Measurements from ENCODE around the gene CDA. TPM values are rescaled to one million over a fixed set of nuclear protein-coding genes. Genes with fewer than 3 reads are reported as not detected.

The CDA gene
- total RNA-seq, 4 donors from 2014 or later: 0.56 to 3.5 (median 1.5) TPM

DNA sequence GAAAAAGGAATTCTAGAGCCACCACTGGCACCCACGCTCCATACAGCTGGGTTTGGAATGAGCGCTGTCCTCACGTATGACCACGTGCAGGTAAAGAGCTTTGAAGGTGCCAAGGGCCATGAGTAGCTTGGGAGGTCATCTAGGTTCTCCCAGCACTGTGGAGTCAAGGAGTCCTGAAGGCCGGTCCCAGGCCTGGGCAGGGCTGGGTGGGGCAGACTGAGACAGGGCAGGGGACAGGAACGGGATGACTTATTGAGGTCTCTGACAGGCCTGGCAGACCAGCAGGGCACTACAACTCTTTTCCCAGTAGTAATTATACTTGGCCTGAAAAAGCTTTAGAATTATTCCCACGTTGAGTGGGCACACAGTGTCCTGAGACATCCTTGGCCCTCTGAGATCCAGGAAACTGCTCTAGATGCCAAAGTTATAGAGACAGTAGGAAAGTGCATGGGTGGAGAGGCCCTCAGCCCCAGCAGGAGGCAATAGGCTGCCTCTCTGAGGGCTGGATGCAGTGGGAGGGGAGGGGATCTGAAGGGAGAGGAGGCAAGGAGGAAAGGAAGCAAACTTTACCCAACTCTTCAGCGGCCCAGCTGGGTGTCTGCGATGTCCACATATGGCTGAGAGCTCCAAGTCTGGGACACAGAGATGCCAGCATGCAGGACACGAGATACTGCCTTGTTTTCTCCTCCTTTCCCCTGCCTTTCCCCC lies 1.8 kb upstream of the CDA start:
- WGBS, 2 donors: 62 to 74% methylated on average over 8 to 9 of the region's 10 CpGs
- Histone ChIP-seq H3K27ac (peak overlapping the region in 1 of 3 donors; percentile 24), H3K9me3 (no peaks in the 10 kb centered on the region), H3K27me3 (no peaks in the 10 kb centered on the region), H3K4me1 (no peaks in the 10 kb centered on the region), H3K36me3 (no peaks in the 10 kb centered on the region), H3K4me3 (replicated peaks in 1 of 3) (no peak overlapping the region)
- no peak for DNase-seq
- TF ChIP-seq, protein P1, sequence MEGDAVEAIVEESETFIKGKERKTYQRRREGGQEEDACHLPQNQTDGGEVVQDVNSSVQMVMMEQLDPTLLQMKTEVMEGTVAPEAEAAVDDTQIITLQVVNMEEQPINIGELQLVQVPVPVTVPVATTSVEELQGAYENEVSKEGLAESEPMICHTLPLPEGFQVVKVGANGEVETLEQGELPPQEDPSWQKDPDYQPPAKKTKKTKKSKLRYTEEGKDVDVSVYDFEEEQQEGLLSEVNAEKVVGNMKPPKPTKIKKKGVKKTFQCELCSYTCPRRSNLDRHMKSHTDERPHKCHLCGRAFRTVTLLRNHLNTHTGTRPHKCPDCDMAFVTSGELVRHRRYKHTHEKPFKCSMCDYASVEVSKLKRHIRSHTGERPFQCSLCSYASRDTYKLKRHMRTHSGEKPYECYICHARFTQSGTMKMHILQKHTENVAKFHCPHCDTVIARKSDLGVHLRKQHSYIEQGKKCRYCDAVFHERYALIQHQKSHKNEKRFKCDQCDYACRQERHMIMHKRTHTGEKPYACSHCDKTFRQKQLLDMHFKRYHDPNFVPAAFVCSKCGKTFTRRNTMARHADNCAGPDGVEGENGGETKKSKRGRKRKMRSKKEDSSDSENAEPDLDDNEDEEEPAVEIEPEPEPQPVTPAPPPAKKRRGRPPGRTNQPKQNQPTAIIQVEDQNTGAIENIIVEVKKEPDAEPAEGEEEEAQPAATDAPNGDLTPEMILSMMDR (IDR thresholded peaks at IDR 0.05): no peak
- intact Hi-C loops (cut with DNase I): no loop called here

DNA sequence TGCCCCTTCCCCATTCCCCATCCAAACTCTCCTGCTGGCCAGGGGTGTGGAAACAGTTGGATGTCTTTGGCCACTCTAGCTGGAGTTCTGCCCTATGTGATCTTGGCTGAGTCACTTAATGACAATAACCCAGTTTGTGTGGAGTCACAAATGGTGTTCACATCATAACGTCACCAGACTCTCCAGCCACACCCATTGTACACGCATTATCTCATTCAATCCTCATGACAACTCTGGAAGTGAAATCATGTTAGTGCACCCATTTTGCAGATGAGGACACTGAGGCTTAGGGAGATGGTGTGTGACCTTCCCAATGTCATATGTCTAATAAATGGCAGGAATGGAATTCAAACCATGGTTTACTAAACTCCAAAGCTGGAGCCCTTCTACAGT lies 1.2 kb upstream of the CDA start:
- peak in 1 of 2 donors; percentile 2 for DNase-seq
- H3K27me3 ChIP-seq: no peaks in the 10 kb centered on the region
- H3K36me3 ChIP-seq: no peaks in the 10 kb centered on the region
- H3K4me1 ChIP-seq: no peaks in the 10 kb centered on the region
- peak overlapping the region in 1 of 3 donors; percentile 24 for H3K27ac ChIP-seq
- H3K4me3 ChIP-seq (replicated peaks in 1 of 3): no peak overlapping the region
- H3K9me3 ChIP-seq: no peaks in the 10 kb centered on the region
- no peak for TF ChIP-seq POLR2A (IDR thresholded peaks at IDR 0.05)
- TF ChIP-seq, protein P1 (IDR thresholded peaks at IDR 0.05): no peak
- WGBS, 2 donors: 66 to 82% methylated on average over 2 of the region's 2 CpGs
- intact Hi-C loops (cut with DNase I): no loop called here

DNA sequence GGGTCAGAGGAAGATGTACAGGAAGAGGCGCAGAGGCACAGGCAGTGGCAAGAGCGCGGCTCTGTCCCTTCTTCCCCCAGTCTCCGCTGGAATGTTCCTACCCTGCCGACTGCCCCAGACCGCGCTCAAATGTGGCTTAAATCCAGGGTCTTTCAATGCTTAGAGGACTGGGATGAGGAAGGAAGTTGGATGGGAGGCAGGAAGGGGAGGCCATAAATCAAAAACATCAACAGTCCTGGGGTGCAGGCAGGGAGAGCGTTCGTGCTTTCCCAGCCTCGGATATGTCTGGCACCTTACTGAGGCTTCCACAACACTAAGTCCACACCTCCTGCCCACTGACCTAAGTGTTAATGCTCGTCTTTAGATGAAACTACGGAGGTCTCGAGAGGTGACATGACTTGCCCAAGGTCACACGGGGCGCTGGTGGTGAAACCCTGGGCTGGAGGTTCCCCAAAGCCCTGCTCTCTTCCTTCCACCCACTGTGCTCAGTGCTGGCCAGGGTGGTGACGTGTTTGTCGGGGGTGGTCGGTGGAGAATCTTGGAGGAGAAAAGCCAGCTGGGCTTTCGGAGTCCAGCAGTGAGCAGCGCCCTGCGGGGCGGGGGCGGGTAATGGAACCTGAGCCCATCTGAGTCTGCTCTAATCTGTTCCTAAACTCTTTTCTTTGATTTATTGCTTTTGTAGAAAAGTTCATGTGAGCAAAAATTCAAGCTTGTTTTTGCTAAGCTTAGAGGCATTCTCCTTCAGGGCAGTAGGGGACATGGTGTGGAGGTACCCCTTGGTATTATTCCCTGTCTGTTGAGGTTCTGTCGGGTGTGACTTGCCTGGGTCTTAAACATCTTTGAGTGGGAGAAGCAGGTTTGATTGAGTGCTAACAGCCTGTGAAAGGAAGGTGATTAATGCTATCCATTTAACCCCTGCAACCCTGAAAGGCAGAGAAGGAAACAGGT lies 708 bp downstream of the CDA start:
- peak overlapping the region in 1 of 3 donors; percentile 67 for H3K27ac ChIP-seq
- peak in 1 of 2 donors; percentile 9 for DNase-seq
- H3K4me1 ChIP-seq: no peaks in the 10 kb centered on the region
- no peak for TF ChIP-seq POLR2A (IDR thresholded peaks at IDR 0.05)
- TF ChIP-seq, protein P1 (IDR thresholded peaks at IDR 0.05): no peak
- no peaks in the 10 kb centered on the region for H3K27me3 ChIP-seq
- H3K36me3 ChIP-seq: no peaks in the 10 kb centered on the region
- intact Hi-C loops (cut with DNase I): no loop called here
- H3K9me3 ChIP-seq: no peaks in the 10 kb centered on the region
- 13 to 23% methylated on average over 19 of the region's 24 CpGs for WGBS, 2 donors
- peak overlapping the region in 1 of 3 donors; percentile 19 for H3K4me3 ChIP-seq (replicated peaks in 1 of 3)

DNA sequence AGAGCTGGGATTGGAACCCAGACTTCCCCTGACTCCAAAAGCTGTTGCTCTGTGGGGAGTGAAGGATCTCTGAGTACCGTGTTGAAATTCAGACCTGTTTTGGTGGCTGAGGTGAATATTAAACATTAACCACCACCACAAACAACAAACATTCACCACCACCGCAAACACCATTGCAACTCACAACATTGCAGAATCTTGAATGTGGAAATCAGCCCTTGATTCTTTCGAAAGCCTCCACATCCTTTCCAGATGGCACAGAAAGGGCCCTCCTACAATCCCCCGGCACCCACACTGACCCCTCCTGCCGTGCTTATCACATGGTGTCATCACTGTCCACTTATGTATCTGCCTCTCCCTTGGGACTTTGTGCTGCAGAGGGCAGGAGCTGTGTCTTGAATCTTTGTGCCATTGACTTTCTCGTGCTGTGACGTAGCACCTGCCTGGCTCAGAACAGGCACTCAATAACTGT lies 1.4 kb downstream of the CDA start:
- TF ChIP-seq, protein P1 (IDR thresholded peaks at IDR 0.05): no peak
- no peak for TF ChIP-seq POLR2A (IDR thresholded peaks at IDR 0.05)
- Histone ChIP-seq H3K9me3 (no peaks in the 10 kb centered on the region), H3K27me3 (no peaks in the 10 kb centered on the region), H3K36me3 (no peaks in the 10 kb centered on the region), H3K4me1 (no peaks in the 10 kb centered on the region), H3K27ac (peak overlapping the region in 1 of 3 donors; percentile 67), H3K4me3 (replicated peaks in 1 of 3) (no peak overlapping the region)
- intact Hi-C loops (cut with DNase I): no loop called here
- no peak for DNase-seq
- WGBS, 2 donors: 36 to 38% methylated on average over 7 of the region's 7 CpGs

All from thyroid gland (tissue), 4 donors.